Measurements from ENCODE around the gene FBLN1.

FBLN1 gene

DNA sequence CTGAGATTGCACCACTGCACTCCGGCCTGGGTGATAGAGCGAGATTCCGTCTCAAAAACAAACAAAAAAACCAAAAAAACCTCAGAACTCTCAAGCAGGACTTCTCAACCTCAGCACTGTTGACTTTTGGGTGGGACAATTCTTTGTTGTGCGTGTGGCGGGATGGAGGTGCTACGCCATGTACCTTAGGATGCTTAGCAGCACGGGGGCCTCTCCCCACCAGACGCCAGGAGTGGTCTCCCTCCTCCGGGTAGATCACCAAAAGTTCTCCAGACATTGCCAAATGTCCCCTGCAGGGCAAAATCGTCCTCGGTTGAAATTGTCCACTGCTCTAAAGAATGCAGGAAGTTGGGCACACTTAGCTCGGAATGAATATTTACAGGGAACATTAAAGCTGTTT lies 142.0 kb downstream of the FBLN1 start:
- DNase-seq: no peak

DNA sequence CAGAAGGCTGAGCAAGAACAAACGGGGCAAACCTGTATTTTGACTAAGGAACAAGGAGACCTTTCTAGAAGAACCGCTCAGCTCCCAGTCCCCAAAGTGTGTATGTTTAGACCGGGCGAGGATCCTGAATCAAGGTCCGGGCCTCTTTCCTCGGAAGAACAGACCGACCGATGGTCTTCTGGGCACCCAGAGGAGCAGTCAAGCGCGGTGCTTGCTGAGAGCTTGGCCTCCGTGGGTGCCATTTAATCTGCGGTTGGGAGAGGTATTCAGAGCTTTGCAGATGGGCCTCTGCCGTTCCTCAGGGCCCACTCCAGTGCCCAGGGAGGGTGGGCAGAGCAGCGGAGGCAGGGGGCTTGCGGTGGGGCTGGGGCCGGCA lies 142.5 kb downstream of the FBLN1 start:
- no peak for DNase-seq

DNA sequence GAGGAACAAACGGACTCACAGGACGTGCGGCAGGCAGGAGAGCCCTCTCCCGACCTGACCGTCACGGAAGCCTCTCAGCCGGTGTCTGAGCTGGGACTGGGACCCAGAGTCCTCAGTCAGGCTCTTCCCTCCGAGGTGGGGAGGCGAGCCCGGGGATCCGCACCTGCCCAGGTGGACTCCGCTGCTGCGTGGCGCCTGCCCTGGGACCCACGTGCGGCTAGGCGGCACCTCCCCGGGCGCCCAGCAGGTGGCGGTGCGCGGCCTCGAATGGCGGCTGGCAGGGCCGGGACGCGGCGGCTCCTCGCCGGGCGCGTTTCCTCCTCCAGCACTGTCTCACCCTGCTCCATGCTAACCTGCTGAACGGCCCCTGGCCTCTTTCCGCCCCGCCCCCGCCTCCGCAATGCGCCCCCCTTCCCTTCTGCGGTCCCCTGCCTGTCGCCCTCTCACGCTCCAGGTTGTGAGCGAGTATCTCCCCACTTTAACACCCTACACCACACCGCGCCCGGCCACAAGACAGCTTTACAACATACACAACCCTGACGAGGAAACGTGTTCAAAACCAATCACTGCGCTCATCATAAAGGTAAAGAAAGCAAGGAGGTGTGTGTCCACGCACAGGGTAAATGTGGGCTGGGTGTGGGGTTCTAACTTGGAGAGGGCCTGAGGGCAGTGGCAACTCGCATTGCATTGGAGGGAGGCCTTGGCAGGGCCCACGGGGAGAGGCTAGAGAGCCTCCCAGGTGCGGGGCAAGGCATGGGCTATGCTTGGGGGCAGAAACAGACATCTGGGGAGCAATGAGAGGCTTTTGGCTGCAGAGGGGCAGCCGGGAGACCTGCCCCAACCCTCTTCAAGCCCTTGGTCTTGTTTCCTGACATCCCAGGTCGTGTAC lies 143.1 kb downstream of the FBLN1 start:
- DNase-seq: no peak

DNA sequence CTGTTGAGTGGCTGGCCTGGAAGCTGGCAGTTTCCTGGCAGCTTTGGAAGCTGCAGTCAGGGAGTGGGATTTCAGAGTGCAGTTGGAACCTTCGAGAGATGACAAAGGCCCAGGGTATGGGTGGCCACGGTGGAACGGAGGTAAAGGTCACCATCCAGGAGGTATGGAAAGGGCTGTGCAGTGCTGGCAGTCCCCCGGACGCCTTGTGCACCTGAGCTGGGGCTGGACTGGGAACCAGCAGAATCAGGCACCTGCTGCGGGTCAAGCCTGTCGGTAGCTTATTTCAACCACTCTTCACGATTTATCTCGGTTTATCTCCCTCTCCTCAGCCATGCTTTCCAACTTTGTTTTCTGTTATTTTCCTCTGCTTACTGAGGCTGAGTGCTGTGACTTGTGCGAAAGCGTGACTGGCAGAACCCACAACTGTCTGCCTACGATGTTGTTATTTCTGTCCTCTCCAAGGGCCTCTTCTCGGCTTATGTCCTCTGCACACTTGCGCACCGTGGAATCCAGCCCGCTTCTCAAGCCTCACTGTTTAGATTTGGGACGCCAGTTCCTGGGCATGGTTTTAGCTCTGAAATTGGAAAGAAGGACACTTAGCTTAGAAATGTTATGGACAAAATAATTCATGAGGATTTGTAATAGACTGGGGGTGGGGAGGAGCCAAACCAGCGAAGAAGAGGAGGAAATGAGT lies 145.0 kb downstream of the FBLN1 start:
- no peak for DNase-seq

DNA sequence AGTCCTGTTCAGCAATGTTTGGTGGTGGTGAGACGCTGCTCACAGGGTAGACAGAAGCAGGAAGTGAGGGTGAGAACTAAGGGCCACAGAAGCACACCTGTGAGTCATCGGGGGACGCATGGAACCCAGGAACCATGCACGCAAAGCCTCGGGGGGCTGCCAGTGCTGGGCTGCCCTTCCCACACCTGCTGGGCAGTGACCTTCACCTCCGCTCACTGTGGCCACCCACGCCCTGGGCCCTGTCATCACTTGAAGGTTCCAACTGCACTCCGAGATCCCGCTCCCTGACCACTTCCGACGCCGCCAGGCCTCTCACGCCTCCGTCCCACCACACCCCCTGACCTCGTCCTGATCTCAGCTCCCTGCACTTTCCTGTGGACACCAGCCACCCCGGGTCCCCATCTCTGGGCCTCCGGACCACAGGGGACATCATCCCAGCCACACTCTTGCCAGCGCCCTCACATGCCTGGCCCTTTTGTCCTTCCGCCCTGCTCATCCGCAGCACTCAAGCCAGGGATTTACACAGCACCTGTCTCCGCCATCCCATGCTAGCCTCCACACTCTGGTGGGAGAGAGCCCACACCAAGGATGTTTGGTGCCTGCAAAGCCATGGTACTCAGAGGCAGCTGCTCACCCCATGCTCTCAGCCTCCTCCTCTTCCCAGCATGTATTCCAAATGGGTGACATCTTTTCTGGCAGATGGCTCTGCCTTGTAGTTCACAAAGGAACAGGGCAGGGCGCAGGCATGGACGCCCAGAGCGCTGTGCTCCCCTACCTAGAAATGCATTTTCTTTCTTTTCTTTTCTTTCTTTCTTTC lies 145.8 kb downstream of the FBLN1 start:
- peak; percentile 54 for DNase-seq

DNA sequence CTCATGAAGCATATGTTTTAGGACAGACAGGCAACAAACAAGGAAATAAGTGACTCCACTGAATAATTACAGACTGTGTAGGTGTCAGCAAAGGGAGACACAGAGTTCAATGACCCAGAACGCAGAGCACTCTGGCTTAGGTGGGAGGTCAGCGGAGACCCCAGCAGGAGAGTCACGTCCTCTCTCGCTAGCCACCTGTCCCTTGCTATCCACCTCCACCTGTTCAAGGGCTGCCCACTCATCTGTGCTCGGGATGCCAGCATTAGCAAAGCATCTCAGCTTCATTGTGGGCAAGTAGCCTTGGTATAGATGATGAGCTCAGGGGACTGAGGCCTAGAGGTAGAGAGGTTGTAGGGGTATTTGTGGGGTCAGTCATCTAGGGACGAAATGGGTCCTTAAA lies 147.1 kb downstream of the FBLN1 start:
- DNase-seq: no peak

DNA sequence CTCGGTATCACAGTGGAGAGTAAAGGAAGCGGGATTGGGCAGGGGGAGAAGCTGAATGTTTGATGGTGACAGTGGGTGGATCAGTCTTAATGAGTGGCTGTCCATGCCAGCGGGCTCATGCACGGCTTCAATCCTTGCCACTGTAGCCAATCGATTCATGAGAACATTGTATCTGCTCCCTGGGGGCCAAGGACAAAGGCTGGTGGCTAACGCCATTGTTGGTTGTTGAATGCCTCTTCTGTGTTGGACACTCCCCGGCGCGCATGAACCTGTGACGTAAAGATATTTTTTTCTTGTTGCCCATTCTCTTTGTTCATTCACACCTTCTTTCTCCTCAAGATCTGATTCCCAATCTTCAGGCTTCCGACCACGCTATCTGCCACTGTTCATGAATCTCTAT lies 148.0 kb downstream of the FBLN1 start:
- DNase-seq: no peak

Measured in NK-92 treated with Interleukin-12 subunit alpha and Interleukin-12 subunit beta, amount 100 ng/mL, for 24 hours (cell line).